GM21360 (cell line): ENCODE measurements around the gene SELP.

ENCODE experiments used
- ATAC-seq: cut with Tn5 transposase; IDR thresholded peaks from one replicate; pipeline ENCODE4 v1.9.1; 2021; ENCODE audit warnings: mild to moderate bottlenecking, moderate library complexity; ENCODE audit not compliant: unreplicated experiment

The SELP gene

DNA sequence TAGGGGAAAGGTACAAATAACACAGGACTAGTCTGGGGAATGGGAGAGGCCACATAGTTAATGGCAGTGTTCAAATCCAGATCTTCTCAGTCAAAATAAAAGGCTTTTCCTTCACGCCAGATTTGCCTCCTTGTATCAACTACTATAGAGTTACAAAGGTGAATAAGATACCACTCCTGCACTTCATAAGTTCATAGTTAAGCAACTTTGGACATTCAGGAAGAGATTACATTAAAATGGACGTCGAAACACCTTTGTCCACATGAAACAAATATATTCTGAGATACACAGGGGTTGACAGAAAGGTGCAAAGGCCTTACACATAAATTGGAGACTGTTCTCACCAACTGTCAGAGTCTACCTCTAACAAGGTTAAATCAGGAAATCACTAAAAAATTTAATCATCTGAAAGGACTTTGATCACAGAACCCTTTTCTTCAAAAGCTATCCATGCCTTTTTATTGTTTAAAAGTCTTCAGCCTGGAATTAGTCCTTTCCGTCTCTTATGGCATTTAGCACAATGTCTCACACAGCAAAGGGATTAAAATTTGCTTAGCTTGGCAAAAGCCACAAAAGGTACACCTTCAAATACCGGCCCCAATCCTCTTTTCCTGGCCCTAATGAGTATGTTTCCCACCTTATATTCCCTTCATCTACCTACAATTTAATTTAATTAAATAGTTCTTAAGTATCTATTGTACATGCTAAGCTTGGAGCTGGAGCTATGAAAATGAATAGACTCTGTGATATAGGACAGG is 51.8 kb downstream of the SELP start:
- ATAC-seq: no peak

DNA sequence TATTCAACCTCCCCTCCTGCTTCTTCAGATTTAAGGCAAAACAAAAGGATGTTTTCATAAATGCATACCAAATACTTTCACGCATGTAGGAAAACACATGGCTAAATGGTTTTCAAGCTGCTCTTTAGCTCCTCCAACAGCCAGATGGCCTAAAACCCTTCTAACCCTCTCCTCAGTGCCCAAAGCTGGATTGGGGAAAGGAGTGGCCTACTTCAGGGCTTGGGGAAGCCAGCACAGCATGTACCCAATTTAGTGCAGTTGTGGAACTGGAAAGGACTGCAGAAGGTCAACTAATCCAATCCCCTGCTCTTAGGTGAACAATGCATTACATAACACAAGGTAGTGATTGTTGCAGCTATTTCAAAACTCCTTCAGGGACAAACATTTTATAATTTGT is 53.0 kb downstream of the SELP start:
- no peak for ATAC-seq

DNA sequence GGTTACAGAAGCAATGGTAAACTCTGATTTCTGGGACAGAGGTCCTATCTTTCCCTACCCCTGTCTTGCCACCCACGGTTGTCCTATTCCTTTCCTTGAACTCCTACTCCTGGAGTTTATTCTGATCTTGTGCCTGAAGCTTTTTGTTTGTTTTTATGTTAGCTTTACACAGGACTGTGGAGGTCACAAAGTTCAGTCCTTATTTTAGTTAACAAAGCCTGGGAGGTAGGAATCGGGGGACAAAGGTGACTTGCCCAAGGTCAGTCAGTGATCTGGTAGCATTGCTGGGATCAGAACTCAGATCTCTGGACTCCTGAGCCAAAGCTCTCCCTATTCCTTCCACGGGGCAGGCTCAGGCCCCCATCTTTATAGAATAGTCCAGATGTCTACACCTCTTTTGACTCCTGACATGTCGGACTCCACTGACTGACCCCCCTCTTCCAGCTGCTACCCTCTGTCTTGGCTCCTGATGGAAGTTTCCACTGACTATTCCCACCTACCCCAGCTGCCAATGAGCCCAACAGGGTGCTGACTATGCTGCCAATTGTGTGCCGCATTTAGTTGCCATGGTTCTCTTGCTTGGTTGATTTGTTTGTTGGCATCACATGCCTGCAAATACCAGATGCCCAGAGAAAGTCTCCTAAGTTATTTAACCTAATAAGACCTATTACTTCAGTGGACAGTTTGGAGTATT is 53.5 kb downstream of the SELP start:
- no peak for ATAC-seq

DNA sequence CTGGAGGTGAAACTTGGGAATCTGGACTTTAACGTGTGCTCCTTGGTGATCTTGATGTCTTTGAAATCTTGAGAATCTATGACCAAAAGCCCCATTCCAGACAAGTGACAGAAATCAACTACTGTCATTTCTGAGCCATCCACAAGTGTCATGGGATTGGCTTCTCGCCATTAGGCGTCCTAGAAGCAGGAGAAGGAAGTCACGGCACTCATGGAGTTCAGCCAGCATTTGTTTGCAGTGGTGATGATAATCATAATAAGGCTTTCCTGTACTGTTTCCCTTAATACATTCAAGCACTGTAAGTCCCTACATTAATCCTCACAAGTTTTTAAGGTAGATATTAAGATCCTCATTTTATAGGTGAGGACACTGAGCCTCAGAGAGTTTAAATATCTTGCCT is 55.6 kb downstream of the SELP start:
- no peak for ATAC-seq

DNA sequence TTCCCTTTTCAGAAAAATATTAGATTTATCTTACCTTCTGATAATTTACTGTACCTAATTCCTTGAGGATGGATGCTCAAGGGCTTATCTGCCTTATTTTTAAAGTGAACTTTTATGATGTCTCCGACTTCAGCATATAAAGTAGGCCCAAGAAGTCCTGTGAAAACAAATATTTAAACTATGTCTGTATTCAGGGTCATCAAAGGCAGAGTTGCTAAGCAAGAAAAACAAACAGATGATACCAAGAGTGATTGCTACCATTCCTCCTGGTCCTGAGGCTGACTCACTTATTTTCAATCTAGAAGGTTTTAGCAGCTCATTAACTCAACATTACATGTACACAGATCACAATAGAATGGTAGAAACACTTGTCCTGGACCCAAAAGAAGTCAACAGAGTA is 57.7 kb downstream of the SELP start:
- no peak for ATAC-seq

DNA sequence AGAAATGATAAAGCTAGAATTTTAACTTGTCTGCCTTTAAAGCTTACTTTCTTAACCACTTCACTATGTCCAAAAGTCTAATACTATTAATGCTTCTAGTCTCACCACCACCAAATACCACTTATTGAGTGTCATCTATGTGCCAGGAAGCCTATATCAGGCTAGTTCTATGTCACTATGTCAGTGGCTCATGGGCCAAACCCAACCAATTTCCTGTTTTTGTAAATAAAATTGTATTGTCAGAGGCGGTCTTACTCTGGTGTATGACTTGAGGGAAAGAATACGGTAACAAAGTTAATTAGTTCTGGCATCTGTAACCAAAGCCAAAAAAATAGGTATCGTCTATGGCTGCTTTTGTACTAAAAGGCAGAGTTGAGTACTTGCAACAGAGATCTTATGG is 58.5 kb downstream of the SELP start:
- no peak for ATAC-seq

DNA sequence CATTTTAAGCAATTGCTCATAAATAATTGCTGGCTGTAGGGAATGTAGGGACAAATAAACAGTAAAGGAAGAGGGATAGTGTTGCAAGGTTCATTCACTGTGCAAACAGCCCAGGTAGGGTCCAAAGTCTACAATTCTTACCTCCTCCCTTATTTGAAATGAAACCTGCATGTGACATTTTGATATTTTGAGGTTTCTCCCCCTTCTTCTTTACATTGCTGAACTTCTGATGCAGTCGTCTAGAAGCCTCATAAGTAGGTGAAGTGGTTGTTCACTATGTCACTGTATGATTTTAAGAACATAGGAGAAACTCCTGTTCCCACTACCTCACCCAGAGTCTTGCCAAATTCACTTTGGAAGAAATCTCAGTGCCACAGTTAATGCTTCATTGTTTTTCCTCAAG is 59.8 kb downstream of the SELP start:
- ATAC-seq: no peak

DNA sequence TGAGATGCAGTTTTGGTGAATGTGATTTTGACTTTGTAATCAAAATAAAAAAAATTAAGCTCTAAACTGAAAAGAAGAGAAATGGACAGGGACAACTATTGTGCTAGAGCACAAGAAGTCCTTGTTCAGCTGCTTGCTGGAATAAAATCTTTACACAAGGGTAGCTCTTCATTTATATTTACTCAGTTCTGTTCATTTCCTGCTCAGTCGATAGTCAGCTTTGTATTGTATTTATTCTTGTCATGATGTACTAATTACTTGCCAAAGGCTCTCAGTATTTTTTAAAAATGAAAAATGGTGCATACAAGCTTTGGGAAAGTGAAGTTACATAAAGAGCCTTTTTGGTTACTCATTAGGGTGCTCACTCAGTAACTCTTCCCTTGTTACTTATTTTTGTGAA is 61.4 kb downstream of the SELP start:
- ATAC-seq: no peak

DNA sequence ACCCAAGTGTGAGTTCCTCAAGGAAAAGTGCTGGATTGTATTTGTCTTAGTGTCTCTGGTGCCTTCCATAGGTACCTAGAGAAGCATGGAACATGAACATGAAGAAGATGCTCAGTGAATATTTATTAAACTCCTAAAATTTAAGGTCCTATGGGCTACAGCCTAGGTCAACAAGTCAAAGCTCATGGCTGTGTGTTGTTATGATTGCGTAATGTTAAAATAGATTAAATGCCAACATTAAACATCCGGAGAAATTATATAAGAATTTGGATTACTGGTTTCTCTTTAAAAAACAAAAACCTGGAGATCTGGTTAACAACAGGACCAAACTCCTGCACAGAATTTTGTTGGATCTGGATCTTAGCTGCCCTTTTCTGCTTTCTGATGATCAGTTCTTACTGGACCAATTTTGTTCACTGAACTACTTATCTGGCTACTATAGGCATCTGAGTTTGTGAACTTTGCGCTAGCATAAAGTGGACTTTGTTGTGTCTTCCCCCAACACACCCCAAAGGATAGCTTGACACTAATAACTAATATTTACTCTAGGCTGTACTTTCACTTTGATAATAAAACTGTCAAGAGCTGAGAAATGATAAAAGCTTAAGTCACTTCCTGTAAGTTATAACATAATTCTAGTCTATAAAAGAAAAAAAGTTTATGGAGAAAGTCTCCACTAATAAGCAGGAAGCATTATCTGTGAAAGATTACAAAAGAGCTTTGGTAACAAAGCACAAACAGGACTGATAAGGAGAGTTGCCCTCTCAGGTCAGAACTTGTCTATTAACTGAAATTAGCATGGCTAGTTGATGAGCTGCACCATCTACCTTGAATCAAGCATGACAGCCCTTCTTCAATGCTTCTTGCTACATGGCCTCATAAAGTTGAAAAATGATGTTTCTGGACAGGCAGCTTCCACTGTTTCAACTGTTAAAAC is 64.3 kb downstream of the SELP start:
- no peak for ATAC-seq

DNA sequence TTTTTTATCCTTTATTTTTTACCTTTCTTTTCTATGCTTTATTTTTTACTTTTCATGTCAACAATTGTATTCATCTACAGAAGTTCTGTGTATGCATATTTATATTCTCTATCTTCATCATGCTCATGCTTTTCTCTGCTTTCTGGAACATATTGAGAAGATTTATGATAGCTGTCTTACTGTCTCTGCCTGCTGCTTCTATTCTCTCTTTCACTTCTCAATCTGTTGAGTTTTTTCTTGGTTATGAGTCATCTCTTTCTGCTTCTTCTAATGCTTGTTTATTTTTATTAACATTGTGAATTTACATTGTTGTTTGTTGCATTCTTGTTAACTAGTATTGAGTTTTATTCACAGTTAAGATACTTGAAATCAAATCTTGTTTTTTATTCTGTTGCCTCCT is 66.3 kb downstream of the SELP start:
- ATAC-seq: no peak

DNA sequence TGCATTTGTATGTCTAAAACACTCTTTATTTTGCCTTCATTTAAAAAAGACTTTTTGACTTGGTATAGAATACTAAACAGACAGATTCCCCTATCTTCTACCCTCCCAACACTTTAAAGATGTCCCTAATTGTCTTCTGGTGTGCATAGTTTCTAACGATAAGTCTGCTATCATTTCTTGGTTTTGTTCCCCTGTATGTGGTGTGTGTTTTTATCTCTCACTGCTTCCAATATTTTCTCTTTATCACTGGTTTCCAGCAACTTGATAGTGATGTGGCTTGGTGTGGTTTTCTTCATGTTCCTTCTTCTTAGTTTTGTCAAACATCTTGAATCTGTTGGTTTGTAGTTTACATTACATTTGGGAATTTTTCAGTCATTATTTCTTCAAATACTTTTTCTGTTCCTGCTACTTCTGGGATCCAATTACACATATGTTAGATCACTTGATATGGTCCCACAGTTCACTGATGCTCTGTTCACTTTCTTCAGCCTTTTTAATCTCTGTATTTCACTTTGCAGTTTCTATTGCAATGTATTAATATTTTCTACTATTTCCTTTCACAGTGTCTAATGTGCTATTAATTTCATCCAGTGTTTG is 66.8 kb downstream of the SELP start:
- no peak for ATAC-seq

DNA sequence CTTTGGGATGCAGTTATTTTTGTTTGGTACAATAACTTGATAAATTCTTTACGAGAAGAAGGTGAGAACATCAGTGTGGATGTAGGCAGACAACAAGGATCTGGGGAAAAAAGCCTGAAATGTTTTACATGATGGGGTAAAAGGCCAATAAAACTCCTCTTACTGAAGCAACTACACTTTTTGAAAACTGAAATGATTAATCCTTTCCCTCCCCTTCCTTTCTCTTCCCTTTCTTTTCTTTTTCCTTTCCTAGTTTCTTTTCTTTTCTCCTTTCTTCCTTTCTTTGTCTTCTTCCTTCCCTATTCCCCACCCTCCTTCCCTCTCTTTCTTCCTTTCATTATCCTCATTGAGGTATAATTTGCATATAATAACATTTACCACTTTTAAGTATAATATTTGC is 68.2 kb downstream of the SELP start:
- ATAC-seq: no peak

DNA sequence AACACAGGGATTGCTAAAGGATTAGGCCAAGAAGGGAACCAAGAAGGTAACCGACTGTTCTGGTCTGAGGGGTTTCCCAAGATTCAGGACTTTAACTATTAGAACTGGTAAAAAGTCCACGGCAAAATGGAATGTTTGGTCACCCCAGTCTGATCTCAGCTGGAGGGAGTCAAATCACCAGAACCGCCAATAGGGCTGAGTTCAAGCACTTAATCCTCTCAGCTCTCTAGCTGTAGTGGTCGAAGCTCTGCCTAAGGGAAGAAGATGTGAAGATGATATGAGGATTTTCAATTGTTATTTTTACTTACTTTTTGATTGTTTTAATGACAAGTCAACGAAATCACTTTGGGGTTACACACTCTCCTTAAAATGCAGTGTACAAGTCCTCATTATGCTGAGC is 72.8 kb downstream of the SELP start:
- ATAC-seq: no peak

DNA sequence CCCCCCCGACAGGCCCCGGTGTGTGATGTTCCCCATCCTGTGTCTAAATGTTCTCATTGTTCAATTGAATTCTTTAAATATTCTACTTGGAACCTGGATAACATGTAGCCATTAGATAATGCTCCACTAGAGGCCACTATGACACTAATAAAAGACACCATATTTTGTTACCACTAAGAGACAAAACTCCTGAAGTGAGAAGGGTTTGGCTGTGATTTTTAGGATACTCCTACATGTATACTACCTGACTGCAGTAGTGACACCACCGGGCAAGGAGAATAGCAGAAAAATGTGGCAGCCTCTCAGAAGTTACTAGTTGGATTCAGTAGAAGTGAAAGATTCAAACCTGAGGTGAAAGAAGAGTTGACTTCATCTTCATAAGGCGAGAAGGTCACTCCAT is 79.6 kb downstream of the SELP start:
- ATAC-seq: no peak

DNA sequence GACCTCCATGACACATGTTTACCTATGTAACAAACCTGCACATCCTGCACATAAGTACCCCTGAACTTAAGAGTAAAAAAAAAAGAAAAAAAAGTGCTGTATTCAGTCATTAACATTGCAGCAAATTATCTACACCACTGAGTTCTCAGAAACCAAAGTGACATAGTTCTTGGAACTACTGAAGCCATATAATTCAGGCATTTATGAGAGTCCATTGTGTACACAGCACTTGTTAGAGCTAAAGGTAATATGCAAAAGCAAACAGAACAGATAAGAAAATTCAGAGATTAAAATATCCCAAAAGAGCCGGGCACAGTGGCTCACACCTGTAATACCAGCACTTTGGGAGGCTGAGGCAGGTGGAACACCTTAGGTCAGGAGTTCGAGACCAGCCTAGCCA is 81.6 kb downstream of the SELP start:
- no peak for ATAC-seq

DNA sequence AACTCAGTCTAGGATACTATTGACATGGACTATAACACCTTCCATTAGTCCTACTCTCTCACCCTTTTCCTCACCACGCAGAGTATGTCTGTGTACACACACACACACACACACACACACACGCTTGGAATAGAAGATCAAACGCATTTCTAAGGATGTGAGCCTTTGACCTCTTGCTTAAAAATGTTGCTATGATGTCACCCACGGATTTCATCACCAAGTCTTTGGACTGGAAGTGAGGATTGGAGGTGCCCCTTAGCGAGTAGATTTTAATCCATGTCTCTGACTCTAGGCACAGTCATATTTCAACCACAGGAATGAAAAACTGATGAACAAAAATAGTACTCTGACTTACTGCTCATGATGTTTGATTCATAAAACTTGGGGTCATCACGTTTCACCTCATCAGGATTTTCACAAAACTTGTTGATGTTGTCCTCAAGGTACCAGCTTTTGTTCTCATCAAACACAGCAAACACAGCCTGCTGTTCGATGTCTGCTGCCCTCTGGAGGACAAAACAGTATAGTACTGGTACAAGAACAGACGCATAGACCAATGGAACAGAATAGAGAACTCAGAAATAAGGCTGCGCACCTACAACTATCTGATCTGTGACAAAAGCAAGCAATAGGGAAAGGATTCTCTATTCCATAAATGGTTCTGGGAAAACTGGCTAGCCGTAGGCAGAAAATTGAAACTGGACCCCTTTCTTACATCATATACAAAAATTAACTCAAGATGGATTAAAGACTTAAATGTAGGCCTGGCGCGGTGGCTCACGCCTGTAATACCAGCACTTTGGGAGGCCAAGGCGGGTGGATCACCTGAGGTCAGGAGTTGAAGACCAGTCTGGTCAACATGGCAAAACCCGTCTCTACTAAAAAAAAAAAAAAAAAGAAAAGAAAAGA is 83.6 kb downstream of the SELP start:
- ATAC-seq: no peak

DNA sequence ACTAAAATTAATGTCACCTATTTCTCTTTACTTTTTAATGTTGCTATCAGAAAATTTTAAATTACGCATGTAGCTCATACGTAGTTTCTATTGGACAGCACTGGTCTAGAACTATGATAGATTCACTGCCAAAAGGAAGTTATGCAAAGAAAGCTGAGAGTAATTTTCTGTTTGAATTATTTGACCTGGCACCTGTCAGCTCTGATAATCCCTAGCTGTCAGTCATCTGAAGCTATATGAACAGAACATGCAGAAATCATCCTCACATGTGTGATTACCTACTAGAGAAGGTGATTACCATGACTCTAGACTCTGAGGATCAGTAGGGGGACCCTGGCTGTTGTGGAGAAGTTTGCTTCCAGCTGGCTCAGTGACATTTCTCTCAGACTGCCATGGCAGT is 84.5 kb downstream of the SELP start:
- ATAC-seq: no peak

DNA sequence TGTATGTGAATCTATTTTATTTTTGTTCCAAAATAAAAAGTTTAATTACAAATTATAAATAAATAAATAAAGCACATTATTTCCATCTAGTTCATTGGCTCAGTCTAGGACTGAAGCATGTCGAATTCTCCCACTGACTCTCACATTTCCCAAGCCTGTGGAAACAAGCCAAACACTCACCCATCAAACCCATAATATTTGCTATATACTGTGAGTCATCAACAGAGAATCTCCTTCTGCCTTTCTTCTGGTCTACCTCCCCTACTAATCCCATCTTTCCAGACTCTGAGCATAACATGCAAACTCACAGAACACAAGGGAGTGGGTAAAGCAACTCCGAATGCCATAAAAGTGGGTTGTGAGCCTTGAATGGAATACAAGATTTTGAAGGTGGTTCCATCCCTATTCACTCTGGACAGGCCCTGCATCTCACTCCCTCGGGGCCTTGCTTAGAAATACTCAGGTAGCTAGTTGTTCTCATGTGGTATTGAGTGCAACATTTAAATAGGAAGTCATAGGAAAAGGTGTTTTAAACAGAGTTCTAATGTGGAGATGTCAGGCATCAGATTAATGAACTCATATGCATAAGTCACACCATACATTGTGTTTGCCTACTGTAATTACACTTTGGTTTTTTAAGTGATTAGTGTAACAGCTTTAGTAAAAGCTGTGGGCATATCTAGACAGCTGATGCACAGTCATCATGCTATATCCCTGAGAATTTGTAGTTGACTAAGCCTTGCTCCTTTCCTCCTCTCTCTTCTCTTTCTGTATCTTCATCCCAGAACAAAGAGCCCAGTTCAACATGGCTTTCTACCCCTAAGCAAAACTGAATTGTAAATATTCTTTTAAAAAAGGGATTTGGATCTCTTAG is 90.7 kb downstream of the SELP start:
- ATAC-seq: no peak
